Measurements from ENCODE around the gene FOXP4. TPM values are rescaled to one million over a fixed set of nuclear protein-coding genes. Genes with fewer than 3 reads are reported as not detected.

FOXP4 gene
- total and polyA plus RNA-seq, 2 of the 13 experiments (the other 11 are each of a cell fraction or from before 2014, with no cell fraction given), result 11.0 to 12.4 TPM

DNA sequence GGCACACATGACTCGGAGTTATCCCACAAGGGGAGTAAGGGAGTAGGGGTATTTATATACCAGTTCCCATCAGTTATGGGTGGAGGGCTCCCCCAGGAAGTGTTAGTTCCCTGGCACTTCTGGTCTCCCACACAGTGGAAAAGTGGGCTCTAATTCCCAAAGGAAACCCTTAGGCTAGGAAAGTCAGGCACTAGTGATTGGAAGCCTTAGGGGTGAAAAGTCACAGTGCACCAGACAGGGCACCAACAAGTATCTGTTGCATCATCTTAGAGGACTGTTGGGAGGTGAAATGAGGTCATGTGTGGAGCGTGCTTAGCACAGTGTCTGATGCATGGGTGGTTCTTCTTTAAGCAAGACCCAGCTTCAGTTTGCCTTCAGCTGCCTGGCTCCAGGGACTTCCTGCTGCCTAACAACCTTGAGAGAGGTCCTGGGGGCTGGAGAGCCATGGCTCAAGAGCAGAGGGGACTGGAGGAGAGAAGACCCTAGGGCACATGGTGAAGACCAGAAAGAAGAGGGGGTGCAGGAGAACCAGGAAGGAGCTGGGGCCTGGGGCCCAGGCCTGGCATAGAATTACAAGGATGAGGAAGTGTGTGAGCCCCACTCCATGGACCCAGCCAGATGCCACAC, 7.5 kb upstream of the FOXP4 start (continued):
- no peak for TF ChIP-seq SOX6 (IDR thresholded peaks at IDR 0.05)
- peak; percentile 58 for TF ChIP-seq SOX6 (CRISPR knock-in tag; IDR thresholded peaks at IDR 0.05)
- TF ChIP-seq EHMT2 (IDR thresholded peaks at IDR 0.05; ENCODE audit: borderline replicate concordance, low read depth, low read length), result no peak
- TF ChIP-seq SRY (CRISPR knock-in tag; IDR thresholded peaks at IDR 0.05), result no peak
- no peak for TF ChIP-seq NCOA2 (CRISPR knock-in tag; IDR thresholded peaks at IDR 0.05)
- TF ChIP-seq, protein P1, sequence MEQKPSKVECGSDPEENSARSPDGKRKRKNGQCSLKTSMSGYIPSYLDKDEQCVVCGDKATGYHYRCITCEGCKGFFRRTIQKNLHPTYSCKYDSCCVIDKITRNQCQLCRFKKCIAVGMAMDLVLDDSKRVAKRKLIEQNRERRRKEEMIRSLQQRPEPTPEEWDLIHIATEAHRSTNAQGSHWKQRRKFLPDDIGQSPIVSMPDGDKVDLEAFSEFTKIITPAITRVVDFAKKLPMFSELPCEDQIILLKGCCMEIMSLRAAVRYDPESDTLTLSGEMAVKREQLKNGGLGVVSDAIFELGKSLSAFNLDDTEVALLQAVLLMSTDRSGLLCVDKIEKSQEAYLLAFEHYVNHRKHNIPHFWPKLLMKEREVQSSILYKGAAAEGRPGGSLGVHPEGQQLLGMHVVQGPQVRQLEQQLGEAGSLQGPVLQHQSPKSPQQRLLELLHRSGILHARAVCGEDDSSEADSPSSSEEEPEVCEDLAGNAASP (CRISPR knock-in tag; IDR thresholded peaks at IDR 0.05; ENCODE audit: borderline replicate concordance), result peak; percentile 99
- TF ChIP-seq, protein P2, sequence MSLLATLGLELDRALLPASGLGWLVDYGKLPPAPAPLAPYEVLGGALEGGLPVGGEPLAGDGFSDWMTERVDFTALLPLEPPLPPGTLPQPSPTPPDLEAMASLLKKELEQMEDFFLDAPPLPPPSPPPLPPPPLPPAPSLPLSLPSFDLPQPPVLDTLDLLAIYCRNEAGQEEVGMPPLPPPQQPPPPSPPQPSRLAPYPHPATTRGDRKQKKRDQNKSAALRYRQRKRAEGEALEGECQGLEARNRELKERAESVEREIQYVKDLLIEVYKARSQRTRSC (CRISPR knock-in tag; IDR thresholded peaks at IDR 0.05; ENCODE audit: low read depth), result no peak
- peak; percentile 78 for TF ChIP-seq BCL6 (CRISPR knock-in tag; IDR thresholded peaks at IDR 0.05)
- TF ChIP-seq MIER3 (CRISPR knock-in tag; IDR thresholded peaks at IDR 0.05; ENCODE audit: borderline replicate concordance), result no peak
- TF ChIP-seq ZNF225 (CRISPR knock-in tag; IDR thresholded peaks at IDR 0.05), result no peak
- TF ChIP-seq RXRB (CRISPR knock-in tag; IDR thresholded peaks at IDR 0.05; ENCODE audit: borderline replicate concordance), result peak; percentile 99
- TF ChIP-seq POLR2A (IDR thresholded peaks at IDR 0.05; ENCODE audit: insufficient read depth in 1 of 2, low read depth in 2 of 2, low read length in 2 of 2), result 0 out of 4 replicates have a peak, but pooled peaks of 1 of the 2 experiments have one; percentile 29
- no peak for TF ChIP-seq SP140L (CRISPR knock-in tag; IDR thresholded peaks at IDR 0.05; ENCODE audit: borderline replicate concordance)
- no peak for TF ChIP-seq ZBTB8A (CRISPR knock-in tag; IDR thresholded peaks at IDR 0.05; ENCODE audit: borderline replicate concordance, low read depth)
- TF ChIP-seq SIX1 (CRISPR knock-in tag; IDR thresholded peaks at IDR 0.05; ENCODE audit: borderline replicate concordance), result no peak
- TF ChIP-seq SMAD9 (CRISPR knock-in tag; IDR thresholded peaks at IDR 0.05), result no peak
- TF ChIP-seq SP5 (CRISPR knock-in tag; IDR thresholded peaks at IDR 0.05; ENCODE audit: borderline replicate concordance, low read depth), result no peak
- 0 out of 2 replicates have a peak, but pooled peaks have one; percentile 43 for TF ChIP-seq SAP130 (CRISPR knock-in tag; IDR thresholded peaks at IDR 0.05; ENCODE audit: low read depth)
- TF ChIP-seq KAT7 (CRISPR knock-in tag; IDR thresholded peaks at IDR 0.05; ENCODE audit: borderline replicate concordance), result no peak
- TF ChIP-seq, protein P3, sequence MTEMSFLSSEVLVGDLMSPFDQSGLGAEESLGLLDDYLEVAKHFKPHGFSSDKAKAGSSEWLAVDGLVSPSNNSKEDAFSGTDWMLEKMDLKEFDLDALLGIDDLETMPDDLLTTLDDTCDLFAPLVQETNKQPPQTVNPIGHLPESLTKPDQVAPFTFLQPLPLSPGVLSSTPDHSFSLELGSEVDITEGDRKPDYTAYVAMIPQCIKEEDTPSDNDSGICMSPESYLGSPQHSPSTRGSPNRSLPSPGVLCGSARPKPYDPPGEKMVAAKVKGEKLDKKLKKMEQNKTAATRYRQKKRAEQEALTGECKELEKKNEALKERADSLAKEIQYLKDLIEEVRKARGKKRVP (CRISPR knock-in tag; IDR thresholded peaks at IDR 0.05), result peak in 1 of 2 experiments; percentile 97; a peak in 2 of 4 replicates
- no peak for TF ChIP-seq ZNF629 (CRISPR knock-in tag; conservative IDR thresholded peaks at IDR 0.05)
- no peak for TF ChIP-seq MEF2D (CRISPR knock-in tag; IDR thresholded peaks at IDR 0.05)
- no peak for TF ChIP-seq SMAD1 (CRISPR knock-in tag; IDR thresholded peaks at IDR 0.05; ENCODE audit: borderline replicate concordance, low read depth)
- no peak for TF ChIP-seq CENPX (CRISPR knock-in tag; IDR thresholded peaks at IDR 0.05)
- no peak for TF ChIP-seq ZNF749 (CRISPR knock-in tag; IDR thresholded peaks at IDR 0.05; ENCODE audit: borderline replicate concordance)

Measured in HepG2 (cell line).